BLaER1 (cell line): ENCODE data around the gene CLASP1.

Source experiments
- H3K27ac ChIP-seq: shearing (Covaris generic); formaldehyde crosslinking; 2 replicates; pipeline ENCODE4 v1.8.1; 2022
- H3K27me3 ChIP-seq: shearing (Covaris generic); formaldehyde crosslinking; 2 replicates; pipeline ENCODE4 v1.8.1; 2022
- H3K36me3 ChIP-seq: shearing (Covaris generic); formaldehyde crosslinking; 2 replicates; pipeline ENCODE4 v1.8.1; 2022
- H3K4me1 ChIP-seq: shearing (Covaris generic); formaldehyde crosslinking; 2 replicates; pipeline ENCODE4 v1.8.1; 2022
- H3K4me2 ChIP-seq: shearing (Covaris generic); formaldehyde crosslinking; 2 replicates; pipeline ENCODE4 v1.8.1; 2022
- H3K4me3 ChIP-seq: shearing (Covaris generic); formaldehyde crosslinking; 2 replicates; pipeline ENCODE4 v1.8.1; 2022
- H3K9ac ChIP-seq: shearing (Covaris generic); formaldehyde crosslinking; 2 replicates; pipeline ENCODE4 v1.8.1; 2022
- H3K9me3 ChIP-seq: shearing (Covaris generic); formaldehyde crosslinking; 2 replicates; pipeline ENCODE4 v1.8.1; 2022
- H4K20me1 ChIP-seq: shearing (Covaris generic); formaldehyde crosslinking; 2 replicates; pipeline ENCODE4 v1.8.1; 2022
- Cebpa-rat ChIP-seq: shearing (Covaris generic); IDR thresholded peaks from 2 replicates; pipeline ENCODE4 v1.8.1; 2022

Gene CLASP1

GRCh38 chr2:121408641-121409040, 240.6 kb downstream of the CLASP1 start:
- Histone ChIP-seq H3K4me1 (no peaks in the 10 kb centered on the region), H3K36me3 (peaks cover 75% of the 10 kb centered on the region), H3K9ac (no peak overlapping the region), H3K9me3 (no peaks in the 10 kb centered on the region), H4K20me1 (no peaks in the 10 kb centered on the region), H3K27me3 (no peaks in the 10 kb centered on the region), H3K4me2 (no peak overlapping the region), H3K4me3 (no peak overlapping the region), H3K27ac (no peak overlapping the region)
- no peak for TF ChIP-seq Cebpa-rat

DNA sequence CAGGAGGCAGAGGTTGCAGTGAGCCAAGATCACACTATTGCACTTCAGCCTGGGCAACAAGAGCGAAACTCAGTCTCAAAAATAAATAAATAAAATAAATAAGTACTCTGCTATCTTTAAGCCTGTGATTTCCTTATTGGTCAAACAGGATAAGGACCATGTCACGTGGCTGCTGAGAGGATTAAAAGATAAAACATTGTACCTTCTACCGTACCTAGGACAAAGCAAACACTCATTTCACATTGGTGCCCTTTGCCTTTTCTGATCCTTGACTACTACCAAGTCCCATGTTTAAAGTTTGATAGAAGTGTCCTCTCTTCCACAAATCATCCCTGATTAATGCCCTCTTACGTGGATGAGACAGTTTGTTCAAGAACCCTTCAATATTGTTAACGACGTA, 244.0 kb downstream of the CLASP1 start:
- Histone ChIP-seq H3K9me3 (no peaks in the 10 kb centered on the region), H3K4me3 (no peak overlapping the region), H3K4me2 (no peak overlapping the region), H4K20me1 (no peaks in the 10 kb centered on the region), H3K4me1 (no peaks in the 10 kb centered on the region), H3K36me3 (peaks cover 96% of the 10 kb centered on the region), H3K27me3 (no peaks in the 10 kb centered on the region), H3K27ac (no peak overlapping the region), H3K9ac (no peak overlapping the region)
- TF ChIP-seq Cebpa-rat = no peak

DNA sequence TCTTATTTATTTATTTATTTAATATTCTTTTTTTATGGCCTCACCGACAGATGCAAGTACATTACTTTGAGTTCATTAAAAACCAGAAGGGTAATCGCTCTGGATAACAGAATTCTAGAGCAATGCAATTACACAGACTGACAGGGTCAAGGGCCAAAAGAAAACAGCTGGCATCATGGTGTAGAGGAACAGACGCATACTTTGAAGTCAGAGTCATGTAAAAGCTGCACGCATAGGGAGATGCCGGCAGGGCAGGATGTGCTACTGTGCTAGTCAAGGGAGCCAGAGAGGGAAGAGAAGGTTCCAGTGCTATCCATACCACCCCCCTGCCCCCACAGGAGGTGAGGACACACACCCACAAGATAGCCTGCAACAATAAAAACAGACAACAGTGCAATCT, 249.1 kb downstream of the CLASP1 start:
- peaks cover 99% of the 10 kb centered on the region for H3K36me3 ChIP-seq
- TF ChIP-seq Cebpa-rat = no peak

DNA sequence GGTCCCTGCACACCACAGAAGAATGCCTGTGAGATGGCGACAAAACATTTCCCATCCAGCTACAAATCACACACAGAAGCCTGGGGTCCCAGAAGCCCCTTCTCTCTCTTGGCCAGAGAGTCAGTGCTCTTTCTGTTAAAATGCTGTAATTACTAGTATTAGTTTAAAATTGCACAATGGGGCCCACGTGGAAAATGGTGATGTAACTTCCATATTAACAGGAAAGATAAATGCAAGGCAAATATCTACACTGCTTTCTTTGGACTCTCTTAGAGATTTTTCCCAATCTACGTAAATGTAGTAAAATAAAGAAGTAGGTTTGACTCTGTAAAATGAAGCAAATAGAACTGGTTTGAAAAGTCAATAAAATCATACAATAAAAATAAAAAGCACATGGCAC, 250.4 kb downstream of the CLASP1 start:
- peaks cover 99% of the 10 kb centered on the region for H3K36me3 ChIP-seq
- no peak overlapping the region for H3K9ac ChIP-seq
- H3K27ac ChIP-seq = no peak overlapping the region
- TF ChIP-seq Cebpa-rat = no peak
- no peak overlapping the region for H3K4me2 ChIP-seq
- no peaks in the 10 kb centered on the region for H3K27me3 ChIP-seq
- H4K20me1 ChIP-seq = no peaks in the 10 kb centered on the region
- H3K4me3 ChIP-seq = no peak overlapping the region
- H3K9me3 ChIP-seq = no peaks in the 10 kb centered on the region
- no peaks in the 10 kb centered on the region for H3K4me1 ChIP-seq

More for the DNA sequence above, 249.1 kb downstream of the CLASP1 start:
- no peak overlapping the region for H3K4me2 ChIP-seq
- H3K27me3 ChIP-seq = no peaks in the 10 kb centered on the region
- H4K20me1 ChIP-seq = no peaks in the 10 kb centered on the region
- H3K4me1 ChIP-seq = no peaks in the 10 kb centered on the region
- no peak overlapping the region for H3K9ac ChIP-seq
- H3K27ac ChIP-seq = no peak overlapping the region
- H3K9me3 ChIP-seq = no peaks in the 10 kb centered on the region
- H3K4me3 ChIP-seq = no peak overlapping the region

GRCh38 chr2:121390082-121390692, 259.1 kb downstream of the CLASP1 start:
- no peak for TF ChIP-seq Cebpa-rat
- Histone ChIP-seq H3K36me3 (peaks cover 78% of the 10 kb centered on the region), H3K9me3 (no peaks in the 10 kb centered on the region), H3K27me3 (no peaks in the 10 kb centered on the region), H3K9ac (no peak overlapping the region), H3K27ac (no peak overlapping the region), H3K4me1 (no peaks in the 10 kb centered on the region), H4K20me1 (peaks cover 9% of the 10 kb centered on the region; the same call in 1 of the 2 replicates), H3K4me2 (no peak overlapping the region), H3K4me3 (no peak overlapping the region)

- H4K20me1 ChIP-seq = peaks cover 9% of the 10 kb centered on the region; the same call in 1 of the 2 replicates
- no peaks in the 10 kb centered on the region for H3K27me3 ChIP-seq
- H3K9ac ChIP-seq = no peak overlapping the region
- no peaks in the 10 kb centered on the region for H3K9me3 ChIP-seq
- TF ChIP-seq Cebpa-rat = no peak
- H3K4me2 ChIP-seq = no peak overlapping the region
- peaks cover 74% of the 10 kb centered on the region for H3K36me3 ChIP-seq
- no peak overlapping the region for H3K4me3 ChIP-seq
- no peak overlapping the region for H3K27ac ChIP-seq
- H3K4me1 ChIP-seq = no peaks in the 10 kb centered on the region
These were observed 260.9 kb downstream of the CLASP1 start for GRCh38 chr2:121388371-121388770.

GRCh38 chr2:121387591-121388325, 261.5 kb downstream of the CLASP1 start:
- Histone ChIP-seq H3K9me3 (no peaks in the 10 kb centered on the region), H3K9ac (no peak overlapping the region), H4K20me1 (peaks cover 9% of the 10 kb centered on the region; the same call in 1 of the 2 replicates), H3K4me3 (no peak overlapping the region), H3K4me2 (no peak overlapping the region), H3K4me1 (no peaks in the 10 kb centered on the region), H3K36me3 (peaks cover 80% of the 10 kb centered on the region), H3K27ac (no peak overlapping the region), H3K27me3 (no peaks in the 10 kb centered on the region)
- TF ChIP-seq Cebpa-rat = no peak

DNA sequence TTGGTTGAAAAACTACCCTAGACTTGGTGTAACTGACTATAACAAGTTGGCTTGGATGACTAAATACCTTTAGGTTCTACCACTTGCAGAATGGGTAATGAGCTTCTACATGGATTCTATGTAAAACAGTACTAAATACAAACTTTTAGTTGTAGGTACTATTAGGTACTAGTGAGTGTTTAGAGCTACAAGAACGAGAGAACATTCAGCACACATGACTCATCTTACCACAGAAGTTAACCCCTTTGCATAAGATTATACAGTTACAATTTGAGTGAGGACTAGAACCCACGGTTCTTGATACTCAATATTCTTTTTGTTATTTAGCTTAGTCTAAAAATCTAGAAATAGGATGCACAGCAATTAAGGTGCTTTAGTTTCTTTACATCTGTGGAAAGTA, 262.6 kb downstream of the CLASP1 start:
- Histone ChIP-seq H3K9me3 (no peaks in the 10 kb centered on the region), H3K27me3 (no peaks in the 10 kb centered on the region), H3K27ac (no peak overlapping the region), H3K4me2 (no peak overlapping the region), H3K36me3 (peaks cover 80% of the 10 kb centered on the region), H3K4me1 (peaks cover 4% of the 10 kb centered on the region; the same call in 1 of the 2 replicates), H3K4me3 (no peak overlapping the region), H3K9ac (no peak overlapping the region), H4K20me1 (peaks cover 9% of the 10 kb centered on the region; the same call in 1 of the 2 replicates)
- no peak for TF ChIP-seq Cebpa-rat

GRCh38 chr2:121386102-121386501, 263.2 kb downstream of the CLASP1 start:
- H3K4me1 ChIP-seq = peaks cover 9% of the 10 kb centered on the region; the same call in 1 of the 2 replicates
- no peak overlapping the region for H3K4me3 ChIP-seq
- H4K20me1 ChIP-seq = peaks cover 11% of the 10 kb centered on the region; the same call in 1 of the 2 replicates
- no peak overlapping the region for H3K27ac ChIP-seq
- no peak overlapping the region for H3K4me2 ChIP-seq
- no peak for TF ChIP-seq Cebpa-rat
- H3K27me3 ChIP-seq = no peaks in the 10 kb centered on the region
- H3K36me3 ChIP-seq = peaks cover 80% of the 10 kb centered on the region
- H3K9me3 ChIP-seq = no peaks in the 10 kb centered on the region
- no peak overlapping the region for H3K9ac ChIP-seq

DNA sequence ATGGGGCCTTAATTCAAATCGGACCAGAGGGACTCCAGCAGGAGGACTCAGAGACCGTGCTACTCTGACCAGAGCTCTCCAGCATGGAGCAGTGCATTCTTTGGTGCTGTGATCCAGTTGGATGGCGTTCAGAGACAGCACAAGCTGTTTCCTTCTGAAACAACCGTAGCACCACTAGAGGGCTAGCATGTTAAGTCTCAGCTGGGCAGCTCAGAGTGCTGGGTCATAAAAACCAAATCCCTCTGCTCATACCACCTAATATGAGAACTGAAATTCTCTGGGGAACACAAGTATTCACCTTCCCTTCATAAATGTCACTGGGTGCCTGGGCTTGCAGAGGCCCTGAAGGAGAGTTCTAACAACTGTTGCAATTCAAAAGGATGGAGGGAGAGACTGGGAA, 266.5 kb downstream of the CLASP1 start:
- TF ChIP-seq Cebpa-rat = no peak
- Histone ChIP-seq H3K36me3 (peaks cover 93% of the 10 kb centered on the region), H3K27ac (no peak overlapping the region), H3K9ac (no peak overlapping the region), H3K4me1 (peaks cover 9% of the 10 kb centered on the region; the same call in 1 of the 2 replicates), H3K9me3 (no peaks in the 10 kb centered on the region), H3K27me3 (no peaks in the 10 kb centered on the region), H4K20me1 (peaks cover 6% of the 10 kb centered on the region; the same call in 1 of the 2 replicates), H3K4me3 (no peak overlapping the region), H3K4me2 (no peak overlapping the region)
